NCI-H226 (cell line): ENCODE results near the gene RPL12.

Experiments used
- DNase-seq: peaks from one replicate; pipeline ENCODE4 v3.0.0-alpha.2; 2015

The RPL12 gene

DNA sequence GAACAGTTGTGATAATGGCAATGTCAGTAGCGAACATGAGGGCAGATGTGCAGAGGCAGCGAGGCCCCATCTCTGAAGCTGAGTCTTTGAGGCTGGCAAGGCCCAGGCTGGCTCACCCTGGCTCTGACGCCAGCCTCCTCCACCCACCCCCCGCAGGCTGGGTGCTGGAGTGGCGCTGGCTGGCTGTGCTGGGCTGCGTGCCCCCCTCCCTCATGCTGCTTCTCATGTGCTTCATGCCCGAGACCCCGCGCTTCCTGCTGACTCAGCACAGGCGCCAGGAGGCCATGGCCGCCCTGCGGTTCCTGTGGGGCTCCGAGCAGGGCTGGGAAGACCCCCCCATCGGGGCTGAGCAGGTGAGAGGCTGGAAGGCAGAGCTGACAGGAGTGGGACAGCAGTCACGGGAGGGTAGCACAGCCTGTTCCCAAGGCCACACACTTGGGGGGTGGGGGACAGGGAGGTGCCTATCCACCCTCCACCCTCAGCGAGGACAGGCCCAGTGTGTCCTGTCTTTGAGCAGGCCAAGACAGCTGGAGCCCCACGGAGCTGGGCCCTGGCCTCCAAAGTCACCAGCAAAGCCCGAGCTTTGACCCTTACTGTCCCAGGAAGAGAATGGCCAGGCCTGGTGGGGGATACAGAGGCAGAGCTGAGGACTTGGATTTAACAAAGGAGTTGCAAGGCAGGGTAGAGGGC, 48.7 kb downstream of the RPL12 start:
- DNase-seq, result no peak

DNA sequence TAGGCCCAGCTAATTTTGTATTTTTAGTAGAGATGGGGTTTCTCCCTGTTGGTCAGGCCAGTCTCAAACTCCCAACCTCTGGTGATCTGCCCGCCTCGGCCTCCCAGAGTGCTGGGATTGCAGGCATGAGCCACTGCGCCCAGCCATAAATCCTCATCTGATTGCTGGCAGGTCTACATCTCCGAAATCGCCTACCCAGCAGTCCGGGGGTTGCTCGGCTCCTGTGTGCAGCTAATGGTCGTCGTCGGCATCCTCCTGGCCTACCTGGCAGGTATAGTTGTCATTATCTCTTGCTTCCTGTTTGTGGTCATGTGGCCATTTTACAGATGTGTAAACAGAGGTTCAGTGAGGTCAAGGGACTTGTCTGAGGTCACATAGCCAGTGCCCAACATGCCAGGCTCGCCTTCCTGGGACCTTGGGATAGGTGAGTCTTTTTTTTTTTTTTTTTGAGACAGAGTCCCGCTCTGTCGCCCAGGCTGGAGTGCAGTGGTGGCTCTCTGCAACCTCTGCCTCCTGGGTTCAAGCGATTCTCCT, 51.4 kb downstream of the RPL12 start:
- DNase-seq, result no peak

- DNase-seq, result no peak
Observed at GRCh38 chr9:127398715-127399400, 52.3 kb downstream of the RPL12 start.

DNA sequence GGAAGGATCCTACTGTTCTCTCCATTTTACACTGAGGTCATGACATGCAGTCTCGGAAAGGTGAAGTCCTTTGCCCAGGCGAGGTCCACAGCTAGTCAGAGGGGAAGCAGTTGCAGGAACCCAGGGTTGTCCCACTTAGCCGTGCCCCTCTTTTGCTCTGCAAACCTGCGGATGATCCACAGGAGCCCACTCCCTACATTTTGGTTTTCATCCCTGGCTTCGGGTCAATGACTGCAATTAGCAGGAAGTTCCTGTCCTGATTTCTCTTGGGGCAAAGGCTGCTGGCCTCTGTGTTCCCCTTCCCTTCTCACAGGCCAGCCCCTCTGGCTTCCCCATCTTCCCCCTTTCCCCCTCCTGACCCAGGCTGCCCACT, 52.9 kb downstream of the RPL12 start:
- no peak for DNase-seq
